HCT116 (cell line): ENCODE data around the gene HOXB3.

Experiments used
- CTCF ChIP-seq, 3 experiments: fragments of 200-600 bp in 1 of 3; sonication (generic) in 1 of 3; IDR thresholded peaks in 2 of 3; conservative IDR thresholded peaks in 1 of 3; 2 replicates each; pipeline ENCODE4 v1.5.1; 2012 to 2017; ENCODE audit warnings: low read depth in 2 of 3, low read length in 2 of 3, antibody characterized with exemption in 1 of 3, borderline replicate concordance in 1 of 3, control low read depth in 1 of 3, mild to moderate bottlenecking in 1 of 3, mixed read lengths in 1 of 3, mixed run types in 1 of 3, moderate library complexity in 1 of 3; ENCODE audit not compliant: insufficient read depth in 1 of 3
- ZNF274 ChIP-seq: fragments of 200-500 bp; sonication (Bioruptor generic); IDR thresholded peaks from 2 replicates; pipeline ENCODE4 v1.6.1; 2014; ENCODE audit warnings: mild to moderate bottlenecking, low read depth, low read length, inconsistent platforms

- TF ChIP-seq CTCF (IDR thresholded peaks at IDR 0.05 in 2 of 3, conservative IDR thresholded peaks at IDR 0.05 in 1 of 3; ENCODE audit: borderline replicate concordance in 1 of 3, insufficient read depth in 1 of 3, low read depth in 2 of 3, low read length in 2 of 3) = no peak
- no peak for TF ChIP-seq ZNF274
Observed at GRCh38 chr17:48565925-48566710, 23.9 kb downstream of the HOXB3 start.
